Retinal pigment epithelial cell (primary cell): Measurements from ENCODE around the gene SV2B.

Source experiments
- DNase-seq: peaks from one replicate; pipeline ENCODE4 v3.0.0-alpha.2; 2010; ENCODE audit warnings: low read depth
- H3K4me3 ChIP-seq: 2 replicates; pipeline ENCODE4 v1.5.1; 2011; ENCODE audit warnings: mild to moderate bottlenecking, low read length, control low read depth, moderate library complexity
- CTCF ChIP-seq: conservative IDR thresholded peaks from 2 replicates; pipeline ENCODE4 v1.5.1; 2011; ENCODE audit warnings: low read depth, low read length, control low read depth, inconsistent platforms

SV2B gene

GRCh38 chr15:91284758-91285466 is 184.9 kb downstream of the SV2B start:
- DNase-seq: no peak
- H3K4me3 ChIP-seq: no peak overlapping the region
- TF ChIP-seq CTCF: no peak

DNA sequence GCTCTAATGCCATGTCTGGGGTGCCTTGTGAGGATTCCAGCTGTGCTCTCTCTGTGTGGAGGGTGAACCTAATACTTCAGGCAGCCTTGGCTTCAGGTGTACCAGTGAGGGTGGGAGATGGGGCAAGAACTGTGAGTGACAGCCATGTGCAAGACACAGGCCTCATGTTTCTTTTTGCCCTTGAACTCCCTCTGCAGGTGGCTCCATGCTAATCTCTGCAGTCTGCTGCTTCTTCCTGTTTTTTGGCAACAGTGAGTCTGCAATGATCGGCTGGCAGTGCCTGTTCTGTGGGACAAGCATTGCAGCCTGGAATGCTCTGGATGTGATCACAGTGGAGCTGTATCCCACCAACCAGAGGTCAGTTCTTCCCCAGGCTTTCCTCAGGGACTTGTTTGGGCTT is 189.3 kb downstream of the SV2B start:
- H3K4me3 ChIP-seq: no peak overlapping the region
- TF ChIP-seq CTCF: no peak
- no peak for DNase-seq

DNA sequence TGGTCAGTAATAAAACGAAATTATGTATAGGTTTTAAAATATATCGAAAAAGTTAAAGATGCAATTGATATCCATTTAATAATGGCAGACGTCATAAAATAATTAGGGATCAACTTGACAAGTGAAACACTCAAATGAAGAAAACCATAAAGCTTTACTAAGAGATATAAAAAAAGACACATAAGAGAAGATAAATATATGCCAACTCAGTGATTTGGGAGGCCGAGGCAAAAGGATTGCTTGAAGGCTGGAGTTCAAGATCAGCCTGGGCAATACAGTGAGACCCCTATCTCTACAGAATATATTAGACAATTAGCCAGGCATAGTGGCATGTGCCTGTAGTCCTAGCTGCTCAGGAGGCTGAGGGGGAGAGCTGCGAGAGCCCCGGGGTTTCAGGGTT is 190.5 kb downstream of the SV2B start:
- H3K4me3 ChIP-seq: no peak overlapping the region
- TF ChIP-seq CTCF: no peak
- no peak for DNase-seq

- DNase-seq: no peak
- no peak overlapping the region for H3K4me3 ChIP-seq
- TF ChIP-seq CTCF: no peak
Observed at GRCh38 chr15:91291673-91292072, 191.6 kb downstream of the SV2B start.

DNA sequence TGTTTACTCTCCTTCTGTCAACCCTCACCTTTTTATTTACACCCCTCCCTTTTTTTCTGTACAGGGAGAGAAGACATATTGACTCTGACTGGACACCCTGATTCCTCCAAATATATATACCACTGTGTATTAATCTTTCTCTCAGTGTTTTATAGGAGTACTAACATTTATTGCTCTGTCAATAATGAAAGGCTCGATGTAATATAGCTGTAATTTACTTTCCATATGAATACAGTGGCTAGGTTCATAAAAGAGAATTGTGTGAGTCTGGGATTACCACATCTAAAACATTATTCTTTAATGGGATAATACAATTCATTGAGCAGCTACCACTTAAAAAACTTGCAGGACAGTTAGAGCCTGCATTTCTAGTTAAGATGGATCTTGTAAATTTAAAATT is 194.3 kb downstream of the SV2B start:
- no peak for DNase-seq
- no peak overlapping the region for H3K4me3 ChIP-seq
- TF ChIP-seq CTCF: no peak

- DNase-seq: no peak
- TF ChIP-seq CTCF: no peak
- no peak overlapping the region for H3K4me3 ChIP-seq
Observed at GRCh38 chr15:91294795-91295194, 194.7 kb downstream of the SV2B start.

DNA sequence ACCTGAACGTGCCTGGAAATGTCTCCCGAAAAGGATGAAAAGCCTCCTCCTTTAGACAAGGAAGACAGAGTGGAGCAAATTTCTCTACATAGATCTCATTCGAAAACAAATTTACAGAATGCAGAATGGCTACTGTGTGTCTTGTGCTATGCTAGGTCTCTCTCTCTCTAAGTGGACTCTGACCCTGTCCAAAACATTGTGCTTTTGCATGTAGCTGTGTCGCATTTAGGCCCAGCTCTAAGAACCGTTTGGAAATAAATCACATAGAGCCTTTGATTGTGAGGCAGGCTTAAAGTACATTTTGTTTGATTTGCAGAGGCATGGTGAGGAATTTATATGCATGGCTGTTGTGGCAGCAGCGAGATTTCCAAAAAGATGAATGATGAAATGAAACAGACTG is 198.0 kb downstream of the SV2B start:
- no peak for TF ChIP-seq CTCF
- H3K4me3 ChIP-seq: no peak overlapping the region
- no peak for DNase-seq
